ENCODE results near the gene PLOD3.

Gene PLOD3

GRCh38 chr7:101245147-101245668, 27.8 kb upstream of the PLOD3 start:
- H3K4me3 ChIP-seq (ENCODE audit: insufficient read depth, low read depth, low read length, poor library complexity, severe bottlenecking), result peak overlapping the region; percentile 74
- H3K36me3 ChIP-seq (ENCODE audit: control insufficient read depth, insufficient read depth, low read length), result peaks cover 9% of the 10 kb centered on the region
- no peak for DNase-seq
- H3K4me1 ChIP-seq (ENCODE audit: control insufficient read depth, insufficient read depth, low read length, poor library complexity, severe bottlenecking), result peaks cover 13% of the 10 kb centered on the region
- H3K9me3 ChIP-seq (ENCODE audit: control insufficient read depth, low read length), result no peaks in the 10 kb centered on the region
- no peaks in the 10 kb centered on the region for H3K27me3 ChIP-seq (replicated peaks; ENCODE audit: control insufficient read depth, insufficient read depth, low read length, poor library complexity, severe bottlenecking)
- H3K27ac ChIP-seq (ENCODE audit: insufficient read depth, low read length, poor library complexity, severe bottlenecking), result peak overlapping the region; percentile 80

DNA sequence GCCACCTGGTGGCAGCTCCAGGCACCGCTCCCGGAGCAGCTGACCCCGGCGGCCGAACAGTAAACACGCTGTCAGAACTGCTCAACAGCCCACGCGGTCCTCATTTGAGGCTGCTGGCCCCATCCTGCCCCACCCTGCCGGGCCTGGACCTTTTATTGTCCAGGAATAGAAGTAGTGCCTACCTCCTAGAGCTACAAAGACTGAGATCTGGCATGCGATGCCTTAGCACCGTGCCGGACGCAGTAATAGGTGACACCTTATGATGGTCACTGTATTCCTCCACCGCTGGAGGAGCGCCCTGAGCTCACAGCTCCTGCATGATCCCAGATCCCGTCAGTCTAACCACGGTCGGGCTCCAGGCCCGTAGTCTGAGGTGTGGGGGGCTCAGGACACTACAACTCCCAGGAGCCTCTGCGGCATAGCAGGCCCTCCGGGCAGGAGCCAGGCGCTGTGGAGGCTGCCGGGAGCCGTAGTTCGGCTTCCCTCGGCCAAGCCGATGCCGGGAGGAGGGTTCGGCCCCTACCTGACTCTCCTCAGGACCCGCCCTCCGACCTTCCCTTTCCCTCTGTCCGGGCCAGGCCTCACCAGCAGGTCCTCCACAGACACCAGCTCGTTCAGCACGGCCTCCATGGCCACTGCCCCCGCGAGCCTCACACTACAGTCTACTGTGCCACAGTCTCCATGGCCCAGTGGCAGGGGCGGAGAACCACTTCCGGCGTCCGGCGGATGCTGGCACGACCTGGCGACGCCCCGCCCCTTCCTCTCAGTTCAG, 27.2 kb upstream of the PLOD3 start, which contains the start of gene FIS1:
Gene FIS1 (minus strand): TSS at position 707 of the 772 bp plus-strand sequence. CDS start 77 bp downstream, at position 630.
- Histone ChIP-seq H3K4me1 (ENCODE audit: control insufficient read depth, insufficient read depth, low read length, poor library complexity, severe bottlenecking) (peaks cover 13% of the 10 kb centered on the region), H3K27me3 (replicated peaks; ENCODE audit: control insufficient read depth, insufficient read depth, low read length, poor library complexity, severe bottlenecking) (no peaks in the 10 kb centered on the region), H3K4me3 (ENCODE audit: insufficient read depth, low read depth, low read length, poor library complexity, severe bottlenecking) (peak within 1 kb of the TSS; percentile 74), H3K36me3 (ENCODE audit: control insufficient read depth, insufficient read depth, low read length) (peaks cover 15% of the 10 kb centered on the region), H3K9me3 (ENCODE audit: control insufficient read depth, low read length) (no peaks in the 10 kb centered on the region), H3K27ac (ENCODE audit: insufficient read depth, low read length, poor library complexity, severe bottlenecking) (peak within 1 kb of the TSS; percentile 80)
- peak; percentile 78 to 88 (median 88) for DNase-seq

DNA sequence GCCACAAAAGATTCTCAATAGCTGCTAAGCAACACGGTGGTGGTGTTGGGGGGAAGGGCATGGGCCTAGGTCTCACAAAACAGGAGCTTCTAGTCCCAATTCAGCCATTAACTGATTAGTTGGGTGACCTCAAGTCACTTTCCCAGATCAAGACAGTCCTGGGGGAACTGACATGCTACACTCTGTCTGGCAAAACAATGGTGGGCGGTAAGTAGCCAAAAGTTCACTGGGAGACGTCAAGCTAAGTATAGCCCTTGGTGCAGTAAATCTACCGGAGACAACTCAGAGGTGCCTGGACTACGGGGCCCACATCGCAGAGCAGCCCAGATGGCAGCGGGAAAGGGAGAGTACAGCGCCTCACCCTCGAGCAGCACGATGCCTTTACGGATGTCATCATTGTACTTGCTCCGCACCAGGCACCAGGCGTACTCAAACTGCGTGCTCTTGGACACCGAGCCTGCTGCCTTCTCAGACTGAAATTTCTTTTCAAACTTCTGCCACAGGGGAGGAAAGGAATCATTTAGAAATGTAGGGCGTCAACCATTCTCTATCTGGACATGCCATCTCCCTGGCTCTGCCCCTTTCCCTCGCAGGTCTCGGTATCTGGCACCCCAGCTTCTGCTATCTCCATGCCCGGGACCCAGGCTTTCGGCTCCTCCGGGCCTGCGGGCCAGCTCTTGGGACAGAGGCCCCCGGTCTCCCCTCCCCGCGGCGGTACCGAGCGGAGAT, 26.4 kb upstream of the PLOD3 start:
- peaks cover 13% of the 10 kb centered on the region for H3K4me1 ChIP-seq (ENCODE audit: control insufficient read depth, insufficient read depth, low read length, poor library complexity, severe bottlenecking)
- no peaks in the 10 kb centered on the region for H3K9me3 ChIP-seq (ENCODE audit: control insufficient read depth, low read length)
- no peak for DNase-seq
- peak overlapping the region; percentile 74 for H3K4me3 ChIP-seq (ENCODE audit: insufficient read depth, low read depth, low read length, poor library complexity, severe bottlenecking)
- peaks cover 22% of the 10 kb centered on the region for H3K36me3 ChIP-seq (ENCODE audit: control insufficient read depth, insufficient read depth, low read length)
- H3K27me3 ChIP-seq (replicated peaks; ENCODE audit: control insufficient read depth, insufficient read depth, low read length, poor library complexity, severe bottlenecking), result no peaks in the 10 kb centered on the region
- H3K27ac ChIP-seq (ENCODE audit: insufficient read depth, low read length, poor library complexity, severe bottlenecking), result peak overlapping the region; percentile 80

- H3K27ac ChIP-seq (ENCODE audit: insufficient read depth, low read length, poor library complexity, severe bottlenecking), result no peak overlapping the region
- H3K27me3 ChIP-seq (replicated peaks; ENCODE audit: control insufficient read depth, insufficient read depth, low read length, poor library complexity, severe bottlenecking), result no peaks in the 10 kb centered on the region
- H3K4me3 ChIP-seq (ENCODE audit: insufficient read depth, low read depth, low read length, poor library complexity, severe bottlenecking), result no peak overlapping the region
- peaks cover 38% of the 10 kb centered on the region for H3K36me3 ChIP-seq (ENCODE audit: control insufficient read depth, insufficient read depth, low read length)
- H3K9me3 ChIP-seq (ENCODE audit: control insufficient read depth, low read length), result no peaks in the 10 kb centered on the region
- DNase-seq, result no peak
- peaks cover 13% of the 10 kb centered on the region for H3K4me1 ChIP-seq (ENCODE audit: control insufficient read depth, insufficient read depth, low read length, poor library complexity, severe bottlenecking)
Observed at GRCh38 chr7:101241443-101242349, 24.3 kb upstream of the PLOD3 start.

DNA sequence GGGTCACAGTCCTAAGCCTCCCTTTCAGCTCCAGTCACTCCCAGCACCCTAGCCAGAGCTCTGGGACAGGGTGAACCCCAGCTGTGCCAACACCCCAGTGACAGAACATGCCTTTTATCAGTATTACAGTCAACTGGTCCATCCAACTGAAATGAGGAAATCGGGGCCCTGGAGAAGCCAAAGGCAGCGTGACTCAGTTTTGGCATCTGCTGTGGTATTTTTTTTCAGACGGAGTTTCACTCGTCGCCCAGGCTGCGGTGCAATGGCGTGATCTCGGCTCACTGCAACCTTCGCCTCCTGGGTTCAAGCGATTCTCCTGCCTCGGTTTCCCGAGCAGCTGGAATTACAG, 23.6 kb upstream of the PLOD3 start:
- H3K27me3 ChIP-seq (replicated peaks; ENCODE audit: control insufficient read depth, insufficient read depth, low read length, poor library complexity, severe bottlenecking), result no peaks in the 10 kb centered on the region
- H3K4me3 ChIP-seq (ENCODE audit: insufficient read depth, low read depth, low read length, poor library complexity, severe bottlenecking), result no peak overlapping the region
- peaks cover 13% of the 10 kb centered on the region for H3K4me1 ChIP-seq (ENCODE audit: control insufficient read depth, insufficient read depth, low read length, poor library complexity, severe bottlenecking)
- H3K27ac ChIP-seq (ENCODE audit: insufficient read depth, low read length, poor library complexity, severe bottlenecking), result no peak overlapping the region
- DNase-seq, result no peak
- H3K36me3 ChIP-seq (ENCODE audit: control insufficient read depth, insufficient read depth, low read length), result peaks cover 38% of the 10 kb centered on the region
- H3K9me3 ChIP-seq (ENCODE audit: control insufficient read depth, low read length), result no peaks in the 10 kb centered on the region

GRCh38 chr7:101240226-101241014, 23.0 kb upstream of the PLOD3 start:
- Histone ChIP-seq H3K27ac (ENCODE audit: insufficient read depth, low read length, poor library complexity, severe bottlenecking) (no peak overlapping the region), H3K4me3 (ENCODE audit: insufficient read depth, low read depth, low read length, poor library complexity, severe bottlenecking) (no peak overlapping the region), H3K36me3 (ENCODE audit: control insufficient read depth, insufficient read depth, low read length) (peaks cover 38% of the 10 kb centered on the region), H3K27me3 (replicated peaks; ENCODE audit: control insufficient read depth, insufficient read depth, low read length, poor library complexity, severe bottlenecking) (no peaks in the 10 kb centered on the region), H3K9me3 (ENCODE audit: control insufficient read depth, low read length) (no peaks in the 10 kb centered on the region), H3K4me1 (ENCODE audit: control insufficient read depth, insufficient read depth, low read length, poor library complexity, severe bottlenecking) (peaks cover 11% of the 10 kb centered on the region)
- DNase-seq, result no peak

DNA sequence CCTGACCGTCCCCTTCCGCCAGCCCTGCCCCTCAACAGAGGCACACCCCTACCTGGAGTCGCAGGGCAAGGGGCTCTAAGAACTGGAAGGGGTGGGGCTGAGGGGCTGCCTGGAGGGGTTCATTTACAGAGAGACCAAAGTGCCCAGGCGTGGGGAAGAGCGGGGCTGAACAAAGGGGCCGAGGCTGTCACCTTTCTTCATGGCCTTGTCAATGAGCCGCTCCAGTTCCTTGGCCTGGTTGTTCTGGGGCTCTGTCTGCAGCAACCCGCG, 22.5 kb upstream of the PLOD3 start:
- Histone ChIP-seq H3K4me1 (ENCODE audit: control insufficient read depth, insufficient read depth, low read length, poor library complexity, severe bottlenecking) (peaks cover 6% of the 10 kb centered on the region), H3K27me3 (replicated peaks; ENCODE audit: control insufficient read depth, insufficient read depth, low read length, poor library complexity, severe bottlenecking) (no peaks in the 10 kb centered on the region), H3K4me3 (ENCODE audit: insufficient read depth, low read depth, low read length, poor library complexity, severe bottlenecking) (no peak overlapping the region), H3K9me3 (ENCODE audit: control insufficient read depth, low read length) (no peaks in the 10 kb centered on the region), H3K27ac (ENCODE audit: insufficient read depth, low read length, poor library complexity, severe bottlenecking) (no peak overlapping the region), H3K36me3 (ENCODE audit: control insufficient read depth, insufficient read depth, low read length) (peaks cover 38% of the 10 kb centered on the region)
- DNase-seq, result no peak

DNA sequence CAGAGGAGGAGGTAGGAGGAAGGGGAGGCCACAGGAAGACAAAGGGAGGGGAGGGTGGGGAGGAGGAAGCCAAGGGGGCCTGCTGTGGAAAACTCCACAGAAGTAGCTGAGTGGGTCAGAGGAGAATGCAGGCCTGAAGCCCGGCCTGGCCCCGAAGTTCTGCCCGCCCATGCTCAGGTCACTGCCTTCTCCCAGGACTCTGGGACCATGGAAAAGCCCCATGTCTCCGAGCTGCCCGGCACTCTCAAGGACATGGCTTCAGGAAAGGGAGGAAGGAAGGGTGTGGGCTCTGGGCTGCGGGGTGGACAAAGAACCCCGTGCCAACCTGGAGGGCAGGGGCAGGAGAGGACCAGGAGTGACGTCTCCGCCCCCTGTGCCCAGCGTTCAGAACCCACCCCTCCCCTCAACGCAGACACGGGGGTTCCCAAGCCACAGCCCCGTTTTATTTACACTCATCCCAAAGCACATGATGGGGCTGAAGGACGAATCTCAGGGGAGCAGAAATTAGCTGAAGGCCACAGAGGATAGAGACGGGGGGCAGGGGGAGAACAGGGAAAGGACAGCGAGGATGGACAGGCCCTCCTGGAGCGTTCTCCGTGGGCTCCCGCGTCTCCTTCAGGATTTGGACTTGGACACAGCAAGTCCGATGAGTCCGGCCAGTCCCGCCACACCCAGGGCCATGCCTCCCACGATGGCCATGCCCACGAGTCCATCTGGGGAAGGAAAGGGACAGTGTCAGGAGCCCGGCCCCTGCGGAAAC, 22.0 kb upstream of the PLOD3 start:
- Histone ChIP-seq H3K36me3 (ENCODE audit: control insufficient read depth, insufficient read depth, low read length) (peaks cover 38% of the 10 kb centered on the region), H3K9me3 (ENCODE audit: control insufficient read depth, low read length) (no peaks in the 10 kb centered on the region), H3K27me3 (replicated peaks; ENCODE audit: control insufficient read depth, insufficient read depth, low read length, poor library complexity, severe bottlenecking) (no peaks in the 10 kb centered on the region), H3K4me3 (ENCODE audit: insufficient read depth, low read depth, low read length, poor library complexity, severe bottlenecking) (no peak overlapping the region), H3K4me1 (ENCODE audit: control insufficient read depth, insufficient read depth, low read length, poor library complexity, severe bottlenecking) (peaks cover 6% of the 10 kb centered on the region), H3K27ac (ENCODE audit: insufficient read depth, low read length, poor library complexity, severe bottlenecking) (no peak overlapping the region)
- DNase-seq, result no peak

All from effector memory CD4-positive, alpha-beta T cell (primary cell).